ENCODE results near the gene MEIKIN. TPM values are rescaled to one million over a fixed set of nuclear protein-coding genes. Genes with fewer than 3 reads are reported as not detected.

The MEIKIN gene
- total RNA-seq, 1 experiment from 2014 or later: not detected

- Mint-ChIP-seq H3K4me3 (no peak overlapping the region), H3K27ac (no peak overlapping the region; a peak in 1 of 7 replicates), H3K9me3 (no peaks in the 10 kb centered on the region), H3K27me3 (ENCODE audit: low read depth) (no peaks in the 10 kb centered on the region; the same call in 1 of the 2 replicates), H3K36me3 (ENCODE audit: insufficient read depth in 1 of 3, low read depth in 3 of 3) (no peaks in the 10 kb centered on the region), H3K4me1 (peaks cover 17 to 23% of the 10 kb centered on the region in 2 experiments)
- no peak overlapping the region for H2AK5ac ChIP-seq (ENCODE audit: insufficient read length, low read length)
- no peak for TF ChIP-seq CTCF (conservative IDR thresholded peaks at IDR 0.05)
- WGBS (ENCODE audit: extremely low coverage, insufficient read length, low lambda C conversion rate): no CpG with 5 or more reads among the region's 7 CpGs
- no peak overlapping the region for H3K4ac ChIP-seq (ENCODE audit: low read depth, low read length)
- no peak overlapping the region for H2AFZ ChIP-seq (ENCODE audit: low read length)
- H4K91ac ChIP-seq (ENCODE audit: insufficient read length, low read depth, low read length): no peak overlapping the region
- H3K79me1 ChIP-seq (ENCODE audit: insufficient read depth, low read depth, low read length, poor library complexity, severe bottlenecking): no peaks in the 10 kb centered on the region
- no peak overlapping the region for H3K9ac ChIP-seq (ENCODE audit: extremely low read depth, insufficient read length, low read length)
- H2BK12ac ChIP-seq (ENCODE audit: insufficient read length, low read depth, low read length): no peak overlapping the region
- no peak overlapping the region for H3K4me2 ChIP-seq (ENCODE audit: insufficient read depth, insufficient read length, low read length)
- H3K9me3 ChIP-seq (ENCODE audit: control insufficient read depth, low read depth, low read length): no peaks in the 10 kb centered on the region
- no peaks in the 10 kb centered on the region for H4K20me1 ChIP-seq (ENCODE audit: control insufficient read depth, insufficient read depth, insufficient read length)
- H3K56ac ChIP-seq (ENCODE audit: insufficient read length, low read depth, low read length): no peak overlapping the region
- H3K27ac ChIP-seq (ENCODE audit: insufficient read length, low read depth, low read length): no peak overlapping the region
- no peak overlapping the region for H3K14ac ChIP-seq (ENCODE audit: insufficient read depth, low read length)
- no peak overlapping the region for H3T11ph ChIP-seq (ENCODE audit: low read length)
- H2BK120ac ChIP-seq (ENCODE audit: low read depth, low read length, poor library complexity, severe bottlenecking): no peak overlapping the region
- no peak overlapping the region for H3K23ac ChIP-seq (ENCODE audit: insufficient read length, low read depth, low read length)
- no peak overlapping the region for H4K5ac ChIP-seq (ENCODE audit: insufficient read length, low read depth, low read length)
- H2BK15ac ChIP-seq (ENCODE audit: low read depth, low read length): no peak overlapping the region
- no peak overlapping the region for H3K18ac ChIP-seq (ENCODE audit: insufficient read length, low read depth, low read length)
- H4K8ac ChIP-seq (replicated peaks; ENCODE audit: insufficient read length, low read depth, low read length): no peak overlapping the region
- H3K23me2 ChIP-seq (ENCODE audit: insufficient read length, low read depth, low read length, poor library complexity, severe bottlenecking): no peaks in the 10 kb centered on the region
- no peak overlapping the region for H2BK5ac ChIP-seq (ENCODE audit: insufficient read length, low read length)
- no peak for DNase-seq
- no peak overlapping the region for H2BK20ac ChIP-seq (ENCODE audit: low read depth, low read length, poor library complexity, severe bottlenecking)
- H3K4me1 ChIP-seq (ENCODE audit: insufficient read depth, low read length): peaks cover 2% of the 10 kb centered on the region; the same call in 1 of the 2 replicates
- H3K79me2 ChIP-seq (ENCODE audit: insufficient read depth, low read length): no peaks in the 10 kb centered on the region
- no peaks in the 10 kb centered on the region for H3K27me3 ChIP-seq (ENCODE audit: insufficient read depth, low read length)
These were observed 48.6 kb upstream of the MEIKIN start for GRCh38 chr5:131994090-131994489.

All from H9 (cell line).